CD4-positive, alpha-beta T cell treated with Interleukin-17A for 1 hour (primary cell): ENCODE data around the gene HNRNPA3.
"Not testable (repeated sequence)": the region's sequence is repeated elsewhere in the genome, so short reads cannot be mapped to it uniquely, and the experiment has no call there.

Experiments used
- DNase-seq: peaks from one replicate; pipeline ENCODE4 v3.0.0-alpha.2; 2020

The HNRNPA3 gene

GRCh38 chr2:177257471-177257870 lies 44.9 kb downstream of the HNRNPA3 start:
- peak; percentile 0 for DNase-seq

- DNase-seq, result peak; percentile 1
Observed at GRCh38 chr2:177258059-177258458, 45.5 kb downstream of the HNRNPA3 start.

GRCh38 chr2:177260379-177260778 lies 47.8 kb downstream of the HNRNPA3 start:
- DNase-seq, result peak; percentile 2

- DNase-seq, result peak; percentile 0
Observed at GRCh38 chr2:177261116-177262060, 48.8 kb downstream of the HNRNPA3 start.

- DNase-seq, result no peak
Observed at GRCh38 chr2:177262092-177262491, 49.5 kb downstream of the HNRNPA3 start.

- DNase-seq, result no peak
Observed at GRCh38 chr2:177262958-177263450, 50.4 kb downstream of the HNRNPA3 start.

- DNase-seq, result peak; percentile 93
Observed at GRCh38 chr2:177263451-177264208, 51.0 kb downstream of the HNRNPA3 start.

- DNase-seq, result no peak
Observed at GRCh38 chr2:177264209-177264692, 51.7 kb downstream of the HNRNPA3 start.

GRCh38 chr2:177264693-177265587 lies 52.3 kb downstream of the HNRNPA3 start, which contains the start of gene NFE2L2:
TSS of gene NFE2L2 (minus strand) at chr2:177264727. CDS start at chr2:177264576, 151 bp downstream.
- DNase-seq, result peak; percentile 92

GRCh38 chr2:177265824-177266817 lies 53.5 kb downstream of the HNRNPA3 start:
- DNase-seq, result peak; percentile 52

- not testable (repeated sequence) for DNase-seq
Observed at GRCh38 chr2:177266955-177267354, 54.4 kb downstream of the HNRNPA3 start.

- DNase-seq, result no peak
Observed at GRCh38 chr2:177268187-177268871, 55.7 kb downstream of the HNRNPA3 start.

GRCh38 chr2:177268901-177269300 lies 56.3 kb downstream of the HNRNPA3 start:
- DNase-seq, result no peak

- DNase-seq, result no peak
Observed at GRCh38 chr2:177270531-177270930, 57.9 kb downstream of the HNRNPA3 start.

GRCh38 chr2:177271981-177272666 lies 59.5 kb downstream of the HNRNPA3 start:
- no peak for DNase-seq

GRCh38 chr2:177272765-177273164 lies 60.2 kb downstream of the HNRNPA3 start:
- DNase-seq, result no peak

GRCh38 chr2:177273408-177273807 lies 60.8 kb downstream of the HNRNPA3 start:
- no peak for DNase-seq
